Measurements from ENCODE around the gene PRPF6.

PRPF6 gene

DNA sequence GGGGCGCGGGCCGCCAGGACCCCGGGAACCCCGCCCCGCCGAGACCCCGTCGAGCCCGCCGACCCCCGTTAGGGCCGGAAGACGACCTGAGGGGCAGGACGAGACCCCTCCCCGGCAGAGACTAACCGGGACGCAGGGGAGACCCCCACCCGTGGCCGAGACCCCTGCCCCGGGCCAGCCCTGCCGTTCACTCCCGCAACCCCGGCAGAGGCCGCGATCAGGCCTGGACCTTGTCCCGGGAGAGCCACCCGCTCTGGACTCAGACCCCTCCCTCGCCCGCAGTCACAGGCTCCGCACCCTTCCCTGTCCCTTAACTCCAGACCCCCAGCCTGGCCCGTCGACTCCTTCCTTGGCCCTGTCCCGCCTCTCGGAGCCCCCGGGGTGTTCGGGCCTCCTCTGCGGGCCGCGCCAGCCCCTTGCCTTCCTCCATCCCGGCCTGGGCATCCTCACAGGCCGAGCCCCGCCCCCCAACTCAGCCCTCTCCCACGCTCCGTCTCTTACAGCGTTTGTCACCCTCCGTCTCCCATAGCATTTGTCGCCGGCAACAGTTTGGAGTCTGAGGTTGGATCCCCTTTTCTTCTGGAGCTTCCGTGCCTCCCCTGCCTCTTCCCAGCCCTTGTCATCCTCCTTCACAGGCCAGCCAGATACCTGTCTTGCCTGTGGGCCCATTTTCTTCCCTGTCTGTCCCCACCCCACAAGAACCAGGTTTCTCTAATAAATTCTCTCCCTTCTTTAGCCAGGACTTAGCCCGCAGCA lies 82.6 kb downstream of the PRPF6 start:
- DNase-seq (ENCODE audit: low read depth, low spot score) = no peak

DNA sequence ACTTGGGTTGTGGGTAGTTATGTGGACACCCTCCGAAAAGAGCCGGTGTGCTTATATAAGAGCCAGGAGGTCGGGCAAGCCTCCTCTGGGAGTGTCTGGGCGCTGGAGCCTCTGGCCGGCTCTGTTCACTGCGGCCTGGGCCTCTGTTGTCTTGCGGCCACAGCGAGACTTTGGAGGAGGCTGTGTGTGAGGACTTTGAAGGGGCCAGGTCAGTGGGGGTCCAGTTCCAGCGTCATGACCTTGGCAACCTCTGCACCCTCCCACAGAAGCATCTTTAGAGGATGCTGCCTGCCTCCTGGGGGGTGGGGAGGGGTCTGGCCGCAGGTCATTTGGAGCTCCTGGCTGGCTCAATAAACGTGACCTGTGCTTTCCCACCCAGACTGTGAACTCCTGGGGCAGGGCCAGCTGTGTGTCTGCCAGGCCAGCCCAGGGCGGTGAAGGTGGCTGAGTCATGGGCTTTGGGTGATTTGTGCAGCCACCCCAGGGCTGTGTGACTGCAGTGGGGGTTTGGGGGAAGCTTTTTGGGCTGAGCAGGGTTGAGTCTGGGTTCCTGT lies 83.3 kb downstream of the PRPF6 start:
- no peak for DNase-seq (ENCODE audit: low read depth, low spot score)

DNA sequence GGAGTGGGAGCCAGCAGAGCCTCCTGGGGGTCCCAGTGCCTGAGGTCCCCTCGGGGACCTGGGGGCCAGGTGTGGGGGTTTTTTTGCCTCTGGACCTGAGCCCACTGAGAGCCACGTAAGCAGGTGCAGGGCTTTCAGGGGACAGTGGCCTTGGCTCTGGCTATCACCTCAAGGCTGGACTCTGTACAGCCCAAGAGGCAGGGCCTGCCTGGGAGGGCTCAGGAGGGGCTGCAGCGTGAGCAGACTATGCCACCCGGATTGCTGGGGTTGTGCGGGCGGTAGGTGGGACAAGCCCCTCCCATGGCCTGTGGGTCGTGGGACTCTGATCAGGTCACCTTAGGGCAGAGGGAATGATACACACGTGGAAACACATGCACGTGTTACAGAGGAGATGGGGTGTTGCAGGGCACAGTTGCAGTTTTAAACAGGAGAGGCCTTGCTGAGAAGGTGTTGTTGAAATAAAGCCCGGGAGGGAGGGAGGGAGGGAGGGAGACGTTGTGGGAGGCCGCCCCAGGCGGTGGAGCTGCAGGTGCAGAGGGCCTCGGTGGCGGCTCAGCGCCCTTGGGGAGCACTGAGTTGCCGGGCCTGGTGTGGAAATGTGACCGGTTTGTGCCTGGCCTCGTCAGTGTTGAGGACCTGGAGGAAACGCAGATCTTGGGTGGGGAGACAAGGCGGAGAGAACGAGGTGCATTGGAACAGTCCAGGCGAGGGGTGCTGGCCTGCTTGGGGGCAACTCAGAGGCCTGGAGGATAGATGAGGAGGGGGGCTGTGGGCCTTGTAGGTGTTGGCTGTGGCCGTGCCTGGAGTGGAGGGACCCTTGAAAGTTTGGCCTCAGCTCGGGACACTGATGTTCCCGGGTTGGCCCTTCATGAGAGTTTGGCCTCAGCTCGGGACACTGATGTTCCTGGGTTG lies 84.4 kb downstream of the PRPF6 start:
- no peak for DNase-seq (ENCODE audit: low read depth, low spot score)

DNA sequence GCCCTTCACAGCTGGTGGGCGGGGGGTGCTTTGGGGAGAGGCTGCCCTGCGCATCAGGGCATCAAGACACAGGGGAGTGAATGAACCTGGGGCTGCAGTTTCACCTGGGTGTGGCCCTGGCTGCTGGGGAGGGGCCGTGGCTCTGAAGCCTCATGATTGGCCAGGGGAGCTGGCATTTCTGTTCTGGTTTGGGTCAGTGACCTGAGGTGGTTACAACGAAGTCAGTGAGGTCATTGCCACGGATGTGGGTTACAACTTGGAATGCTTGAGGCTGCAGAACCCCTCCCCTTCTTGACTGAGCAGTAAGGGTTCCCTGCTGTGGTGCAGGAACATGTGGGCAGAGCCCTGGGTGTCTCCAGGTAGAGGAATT lies 85.0 kb downstream of the PRPF6 start:
- DNase-seq (ENCODE audit: low read depth, low spot score) = no peak

DNA sequence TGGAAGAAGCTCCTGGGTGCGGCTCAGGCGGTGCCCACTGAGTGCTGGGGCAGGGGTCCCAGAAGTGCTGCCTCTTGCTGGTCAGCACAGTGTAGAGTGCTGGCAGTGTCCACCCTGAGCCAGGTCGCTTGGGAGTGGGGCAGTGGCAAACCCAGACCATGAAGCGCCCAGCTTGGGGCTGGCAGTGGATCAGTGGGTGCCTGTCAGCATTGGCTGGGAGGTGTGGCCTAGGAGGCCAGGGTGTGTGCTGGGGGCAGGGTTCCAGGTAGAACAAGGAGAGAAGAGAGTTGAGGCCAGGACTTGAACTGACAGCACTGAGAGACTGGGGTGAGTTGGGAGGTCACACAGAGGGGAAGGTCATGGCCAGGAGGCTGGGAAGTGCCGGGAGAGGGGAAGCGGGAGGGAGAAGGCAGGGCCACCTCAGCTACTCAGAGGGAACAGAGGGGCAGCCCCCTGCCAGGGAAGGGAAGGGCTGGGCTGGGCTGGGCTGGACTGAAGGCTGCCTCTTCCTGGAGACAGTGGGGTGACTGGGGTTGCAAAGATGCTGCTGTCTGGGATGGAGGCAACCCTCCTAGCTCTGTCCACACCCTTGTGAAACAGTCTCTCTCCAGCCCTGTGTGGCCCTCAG lies 86.2 kb downstream of the PRPF6 start:
- no peak for DNase-seq (ENCODE audit: low read depth, low spot score)

DNA sequence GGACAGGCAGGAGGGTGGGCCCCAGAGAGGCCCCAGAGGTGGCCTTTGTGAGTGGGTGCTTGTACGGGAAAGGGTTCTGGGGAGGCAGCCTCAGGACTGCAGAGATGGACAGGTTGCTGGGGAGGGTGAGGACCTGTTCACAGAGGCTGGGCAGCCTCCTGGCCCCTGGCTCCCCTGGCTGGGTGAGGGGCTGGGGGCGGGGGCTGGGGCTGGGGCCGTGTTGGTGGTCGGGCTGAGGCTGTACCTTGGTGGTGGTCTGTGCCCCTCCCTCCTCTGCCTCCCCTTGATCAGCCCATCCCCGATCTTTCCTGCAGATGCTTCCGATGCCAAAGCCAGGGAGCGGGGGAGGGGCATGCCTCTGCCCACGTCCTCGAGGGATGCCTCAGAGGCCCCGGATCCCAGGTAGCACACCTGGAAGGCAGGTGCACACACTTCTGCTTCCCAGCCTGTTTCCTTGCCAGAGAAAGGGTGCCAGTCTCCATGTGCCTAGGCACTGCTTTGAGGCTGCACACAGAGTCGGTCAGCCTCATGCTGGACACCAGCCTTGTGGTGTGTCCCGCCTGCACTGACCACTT lies 86.9 kb downstream of the PRPF6 start:
- DNase-seq (ENCODE audit: low read depth, low spot score) = no peak

DNA sequence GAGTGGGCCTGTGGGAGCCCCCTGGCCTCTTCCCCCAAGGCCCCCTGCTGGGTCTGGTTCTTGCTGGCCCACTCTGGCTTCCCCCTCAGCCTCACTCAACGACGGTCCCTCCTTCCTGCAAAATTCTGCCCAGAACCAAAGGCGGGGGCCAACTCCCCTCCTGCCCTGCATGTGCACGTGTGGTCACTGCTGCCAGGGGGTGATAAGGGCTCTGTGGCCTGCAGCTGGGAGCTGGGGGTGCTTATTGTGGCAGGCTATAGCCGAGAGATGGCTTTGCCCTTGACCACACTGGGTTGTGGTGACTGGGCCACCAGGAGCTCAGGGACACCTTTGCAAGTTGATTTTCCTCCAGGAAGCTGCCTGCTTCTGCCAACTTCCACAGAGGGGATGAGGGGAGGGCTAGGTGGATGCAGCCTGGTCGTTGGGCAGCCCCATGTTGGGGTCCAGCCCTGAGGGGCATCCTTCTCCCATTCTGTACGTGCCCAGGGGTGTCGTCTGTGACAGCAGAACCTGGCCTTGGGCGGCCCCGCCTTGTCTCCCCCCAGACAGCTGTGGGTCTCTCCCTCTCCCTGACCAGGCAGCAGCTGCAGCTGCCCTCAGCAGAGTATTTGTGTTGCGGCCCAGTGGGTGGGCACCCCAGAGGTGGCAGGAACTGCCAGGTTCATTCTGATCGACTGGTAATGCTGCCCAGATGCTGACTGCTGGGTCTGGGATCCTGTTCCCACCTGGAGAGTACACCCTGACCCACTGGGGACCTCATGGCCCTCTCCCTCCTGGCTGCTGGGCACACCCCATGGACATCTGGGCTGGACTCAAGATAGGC lies 87.7 kb downstream of the PRPF6 start:
- no peak for DNase-seq (ENCODE audit: low read depth, low spot score)

DNA sequence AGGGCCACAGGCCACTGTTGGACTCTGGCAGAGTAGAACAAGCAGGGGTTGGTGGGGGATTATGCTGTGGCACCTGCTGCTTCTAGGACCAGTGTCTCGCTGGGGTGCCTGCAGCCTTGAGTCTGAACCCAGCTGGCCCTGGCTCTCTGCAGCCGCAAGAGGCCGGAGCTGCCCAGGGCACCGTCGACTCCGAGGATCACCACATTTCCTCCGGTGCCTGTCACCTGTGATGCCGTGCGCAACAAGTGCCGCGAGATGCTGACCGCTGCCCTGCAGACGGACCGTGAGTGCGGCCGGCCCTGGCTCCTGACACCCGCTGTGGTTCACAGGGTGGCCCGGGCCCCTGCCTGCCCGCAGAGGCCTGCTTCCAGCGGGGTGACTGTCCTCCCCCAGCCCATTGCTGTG lies 88.3 kb downstream of the PRPF6 start:
- no peak for DNase-seq (ENCODE audit: low read depth, low spot score)

DNA sequence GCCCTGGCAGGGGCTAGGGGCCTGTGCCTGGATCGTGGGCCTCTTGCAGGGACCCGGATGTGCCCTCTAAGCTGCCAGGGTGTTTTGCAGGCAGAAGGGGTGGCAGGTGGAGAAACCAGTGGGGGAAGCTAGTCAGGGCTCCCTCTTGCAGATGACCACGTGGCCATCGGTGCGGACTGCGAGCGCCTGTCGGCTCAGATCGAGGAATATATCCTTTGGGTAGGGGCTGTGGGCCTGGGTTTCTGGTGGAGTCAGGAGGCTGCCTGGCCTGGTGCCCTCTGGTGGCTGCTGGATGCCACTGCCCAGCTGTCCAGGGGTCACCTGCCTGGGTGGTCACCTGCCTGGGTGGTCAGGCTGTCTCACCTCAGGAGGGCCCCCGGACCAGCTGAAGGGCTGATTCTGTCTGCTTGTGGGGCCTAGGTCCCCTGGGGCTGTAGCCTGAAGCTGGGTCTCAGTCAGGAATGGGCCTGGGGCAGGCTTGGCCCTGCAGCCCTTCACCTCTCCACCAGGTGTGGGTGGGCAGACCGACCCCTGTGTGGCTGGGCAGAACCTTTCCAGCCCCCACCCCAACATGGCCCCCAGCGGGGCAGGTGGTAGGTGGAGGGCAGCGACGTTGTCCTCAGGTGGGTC lies 88.8 kb downstream of the PRPF6 start:
- peak; percentile 85 for DNase-seq (ENCODE audit: low read depth, low spot score)

DNA sequence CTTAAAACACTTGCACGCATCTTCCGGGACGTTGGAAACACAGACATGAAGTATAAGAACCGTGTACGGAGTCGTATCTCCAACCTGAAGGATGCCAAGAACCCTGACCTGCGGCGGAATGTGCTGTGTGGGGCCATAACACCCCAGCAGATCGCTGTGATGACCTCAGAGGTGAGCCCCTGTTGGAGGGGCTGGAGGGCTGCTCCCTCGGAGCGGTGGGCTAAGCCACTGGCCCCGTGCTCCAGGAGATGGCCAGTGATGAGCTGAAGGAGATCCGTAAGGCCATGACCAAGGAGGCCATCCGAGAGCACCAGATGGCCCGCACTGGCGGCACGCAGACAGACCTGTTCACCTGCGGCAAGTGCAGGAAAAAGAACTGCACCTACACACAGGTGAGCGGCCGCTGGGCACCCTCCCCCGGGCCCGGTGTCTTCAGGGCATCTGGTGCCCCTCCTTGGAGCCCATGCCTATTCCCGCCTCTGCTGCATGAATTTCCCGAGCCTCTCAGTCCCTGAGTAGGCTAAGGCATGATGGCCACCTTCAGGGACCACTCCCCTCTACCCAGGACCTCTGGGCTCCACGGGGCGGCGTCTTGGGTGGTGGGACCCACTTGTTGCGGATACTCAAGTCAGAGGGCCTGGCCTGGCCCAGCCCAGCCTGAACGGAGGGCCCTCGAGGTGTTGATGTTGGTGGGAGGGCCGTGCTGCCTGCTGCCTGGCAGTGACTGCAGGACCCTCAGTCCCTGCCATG lies 89.5 kb downstream of the PRPF6 start:
- no peak for DNase-seq (ENCODE audit: low read depth, low spot score)

DNA sequence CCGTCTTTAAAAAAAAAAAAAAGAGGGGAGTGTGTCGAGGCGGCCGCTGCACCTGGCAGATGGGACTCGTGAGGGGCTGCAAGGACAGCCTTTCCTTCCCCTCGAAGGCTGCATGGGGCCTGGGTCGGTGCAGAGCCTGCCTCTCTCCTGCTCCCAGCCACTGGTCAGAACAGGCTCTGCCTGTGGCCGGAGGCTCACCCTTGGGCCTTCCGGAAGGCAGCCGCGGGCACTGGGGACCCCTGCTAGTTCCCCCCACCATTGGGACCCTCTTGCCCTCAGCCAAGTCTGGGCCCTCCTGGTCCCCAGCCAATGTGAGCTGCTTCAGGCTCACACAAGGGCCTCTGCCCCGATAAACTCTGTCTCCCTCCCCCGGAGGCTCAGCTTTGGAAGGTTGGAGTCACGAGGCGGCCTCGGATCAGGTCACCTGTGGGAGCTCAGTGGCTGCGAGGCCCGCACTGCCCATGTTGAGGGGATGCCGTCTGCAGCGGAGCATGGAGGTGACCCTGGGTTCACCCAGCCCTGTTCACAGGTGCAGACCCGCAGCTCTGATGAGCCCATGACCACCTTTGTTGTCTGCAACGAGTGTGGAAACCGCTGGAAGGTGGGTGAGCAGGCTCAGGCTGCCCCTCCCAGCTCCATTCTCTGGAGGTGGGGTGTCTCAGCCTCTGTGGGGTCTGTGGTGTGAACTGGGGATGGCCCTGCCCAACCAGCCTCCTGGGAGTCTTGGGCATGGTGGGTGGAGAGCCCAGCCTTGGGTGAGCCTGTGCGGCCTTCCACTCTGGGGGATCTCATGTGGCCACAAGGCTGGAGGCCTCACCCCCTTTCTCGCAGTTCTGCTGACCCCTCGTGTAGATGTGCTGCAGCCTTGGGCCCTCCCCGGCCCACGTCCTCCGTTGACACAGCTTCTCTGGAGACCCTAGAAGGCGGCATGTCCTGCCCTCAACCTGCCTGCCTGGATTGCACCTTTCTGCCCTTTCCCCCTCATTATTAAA lies 90.7 kb downstream of the PRPF6 start:
- no peak for DNase-seq (ENCODE audit: low read depth, low spot score)

DNA sequence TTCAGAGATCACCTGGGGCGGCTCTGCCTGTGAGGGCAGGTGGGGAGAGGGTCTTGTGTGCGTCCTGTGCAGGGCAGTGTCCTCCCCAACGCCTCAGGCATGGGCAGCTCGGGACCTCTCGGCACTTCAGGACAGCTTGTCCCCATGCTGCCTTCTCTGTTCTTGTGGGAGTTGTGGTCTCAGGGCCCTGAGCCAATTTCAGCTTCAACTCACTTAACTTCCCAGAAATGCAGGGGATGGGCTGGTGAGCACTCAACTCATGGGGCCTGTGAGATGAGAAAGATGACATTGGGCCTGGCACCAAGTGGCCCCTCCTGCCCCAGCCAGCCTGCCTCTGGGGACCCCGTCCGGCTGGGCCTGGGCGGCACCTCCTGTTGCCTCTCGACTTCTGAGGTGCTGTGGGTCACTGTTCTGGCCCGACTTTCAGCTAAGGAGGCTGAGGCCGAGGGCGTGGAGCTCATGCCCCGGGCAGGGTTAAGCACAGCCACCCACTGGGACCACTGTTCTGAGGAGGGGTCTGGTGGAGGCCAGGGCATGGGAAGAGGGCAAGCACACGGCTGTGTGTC lies 91.6 kb downstream of the PRPF6 start:
- no peak for DNase-seq (ENCODE audit: low read depth, low spot score)

DNA sequence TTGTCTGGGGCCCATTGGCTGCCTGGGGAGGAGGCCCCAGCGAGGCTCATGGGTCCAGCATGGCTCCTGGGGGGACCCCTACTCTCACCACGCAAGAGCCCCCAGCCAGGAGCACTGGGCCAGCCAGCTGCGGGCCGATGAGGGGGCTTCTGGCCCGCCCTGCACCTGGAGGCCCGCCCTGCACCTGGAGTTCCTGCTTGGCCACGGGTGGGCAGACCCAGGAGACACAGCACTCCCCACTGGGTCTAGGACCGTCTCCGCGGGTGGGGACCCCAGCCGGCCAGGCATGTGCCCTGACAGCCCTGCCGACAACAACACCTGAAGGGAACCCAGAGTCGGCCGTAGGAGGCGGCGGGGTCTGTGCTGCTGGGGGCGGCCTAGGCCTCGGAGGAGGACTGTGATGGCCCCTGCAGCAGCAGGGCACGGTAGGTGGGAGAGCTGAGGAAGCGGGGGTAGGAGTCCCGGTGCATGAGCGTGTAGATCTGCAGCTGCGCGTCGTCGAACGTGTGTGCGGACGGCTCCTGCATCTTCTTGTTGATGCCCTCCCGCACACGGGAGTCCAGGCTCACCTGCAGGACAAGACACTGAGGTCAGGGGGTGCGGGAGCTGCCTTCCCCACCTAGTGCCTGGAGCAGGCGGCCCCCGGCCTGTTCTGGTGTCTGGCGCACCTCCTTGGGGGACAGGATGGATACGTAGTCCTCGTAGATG lies 92.7 kb downstream of the PRPF6 start:
- DNase-seq (ENCODE audit: low read depth, low spot score) = no peak

DNA sequence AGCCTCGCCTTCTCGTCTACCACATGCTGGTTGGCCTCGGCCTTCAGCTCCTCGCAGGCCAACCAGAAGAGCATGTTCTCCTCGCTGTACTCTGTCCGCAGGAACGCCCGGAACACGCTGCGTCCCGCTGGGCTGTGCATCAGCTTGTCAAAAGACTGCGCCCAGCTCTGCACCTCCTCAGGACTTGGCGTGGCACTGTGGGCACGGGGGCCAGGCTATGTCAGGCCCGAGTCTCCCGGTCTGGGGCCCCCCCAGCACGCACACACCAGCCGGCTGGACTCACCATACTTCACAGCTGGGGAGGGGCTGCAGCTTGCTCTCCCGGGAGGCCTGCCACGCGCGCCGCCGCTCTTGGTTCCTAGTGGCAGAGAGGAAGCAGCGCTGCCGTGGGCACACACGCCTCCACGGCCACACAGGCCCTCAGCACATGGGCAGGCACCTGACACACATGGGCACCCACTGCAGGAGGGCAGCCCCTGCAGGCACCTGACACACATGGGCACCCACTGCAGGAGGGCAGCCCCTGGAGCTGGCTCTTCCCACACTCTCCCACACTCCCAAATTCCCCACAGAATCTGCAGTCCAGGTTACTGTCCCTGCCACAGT lies 93.4 kb downstream of the PRPF6 start:
- no peak for DNase-seq (ENCODE audit: low read depth, low spot score)

DNA sequence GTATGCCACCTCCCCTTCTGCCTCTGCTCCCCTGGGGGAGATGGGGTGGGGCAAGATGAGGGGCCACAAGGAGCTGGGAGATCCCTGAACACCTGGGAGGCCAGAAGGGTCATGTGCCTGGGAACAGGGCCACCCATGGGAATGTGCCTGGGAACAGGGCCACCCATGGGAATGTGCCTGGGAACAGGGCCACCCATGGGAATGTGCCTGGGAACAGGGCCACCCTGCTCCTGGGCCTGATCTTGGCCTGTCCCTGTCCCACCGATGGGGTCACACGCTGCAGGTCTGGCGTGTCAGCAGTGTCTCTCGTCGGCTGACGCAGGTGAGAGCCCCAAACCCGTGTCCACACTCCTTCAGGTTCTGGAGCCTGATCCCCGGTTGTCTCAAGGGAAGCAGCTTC lies 94.0 kb downstream of the PRPF6 start:
- DNase-seq (ENCODE audit: low read depth, low spot score) = no peak

DNA sequence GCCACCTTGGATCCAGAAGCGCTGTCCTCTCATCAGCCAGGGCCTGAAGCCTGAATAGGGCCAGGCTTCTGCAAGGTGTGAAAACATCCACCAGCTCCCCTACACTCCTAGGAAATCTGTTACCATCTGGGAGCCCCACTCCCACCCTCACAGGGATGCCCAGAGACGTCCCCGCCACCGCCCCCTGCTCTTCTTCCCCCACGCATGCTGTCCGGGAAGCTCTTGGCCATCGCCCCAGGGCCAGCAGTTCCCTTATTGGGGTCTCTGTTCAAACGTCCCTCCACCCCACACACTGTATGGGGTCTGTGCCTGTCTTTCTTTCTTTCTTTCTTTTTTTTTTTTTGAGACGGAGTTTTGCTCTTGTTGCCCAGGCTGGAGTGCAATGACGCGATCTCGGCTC lies 94.6 kb downstream of the PRPF6 start:
- DNase-seq (ENCODE audit: low read depth, low spot score) = no peak
